Activated naive CD8-positive, alpha-beta T cell treated with anti-CD3 and anti-CD28 coated beads, Interleukin-2, amount 50 U/mL, for 24 hours (primary cell): Measurements from ENCODE around the gene PCDHA8.
A peak's percentile ranks its signal among the peaks of the same experiment; 100 is the strongest.
"Not testable (repeated sequence)": the region's sequence is repeated elsewhere in the genome, so short reads cannot be mapped to it uniquely, and the experiment has no call there.

Experiments
- ATAC-seq: fragments of 150-1000 bp; cut with Tn5 transposase; one replicate; pipeline ENCODE4 v1.10.0; 2021
- DNase-seq: peaks from one replicate; pipeline ENCODE4 v3.0.0; 2021
- H3K27ac Mint-ChIP-seq: one replicate; pipeline ENCODE4 v1.8.0; 2021; ENCODE audit warnings: mild to moderate bottlenecking, mixed read lengths
- H3K27me3 Mint-ChIP-seq: one replicate; pipeline ENCODE4 v1.8.0; 2021; ENCODE audit warnings: mixed read lengths
- H3K36me3 Mint-ChIP-seq: one replicate; pipeline ENCODE4 v1.8.0; 2021; ENCODE audit warnings: low read depth, mixed read lengths
- H3K4me1 Mint-ChIP-seq: one replicate; pipeline ENCODE4 v1.8.0; 2021; ENCODE audit warnings: mixed read lengths
- H3K4me3 Mint-ChIP-seq: one replicate; pipeline ENCODE4 v1.8.0; 2021; ENCODE audit warnings: mild to moderate bottlenecking, moderate library complexity, mixed read lengths
- H3K9me3 Mint-ChIP-seq: one replicate; pipeline ENCODE4 v1.8.0; 2021; ENCODE audit warnings: mixed read lengths

PCDHA8 gene, protein sequence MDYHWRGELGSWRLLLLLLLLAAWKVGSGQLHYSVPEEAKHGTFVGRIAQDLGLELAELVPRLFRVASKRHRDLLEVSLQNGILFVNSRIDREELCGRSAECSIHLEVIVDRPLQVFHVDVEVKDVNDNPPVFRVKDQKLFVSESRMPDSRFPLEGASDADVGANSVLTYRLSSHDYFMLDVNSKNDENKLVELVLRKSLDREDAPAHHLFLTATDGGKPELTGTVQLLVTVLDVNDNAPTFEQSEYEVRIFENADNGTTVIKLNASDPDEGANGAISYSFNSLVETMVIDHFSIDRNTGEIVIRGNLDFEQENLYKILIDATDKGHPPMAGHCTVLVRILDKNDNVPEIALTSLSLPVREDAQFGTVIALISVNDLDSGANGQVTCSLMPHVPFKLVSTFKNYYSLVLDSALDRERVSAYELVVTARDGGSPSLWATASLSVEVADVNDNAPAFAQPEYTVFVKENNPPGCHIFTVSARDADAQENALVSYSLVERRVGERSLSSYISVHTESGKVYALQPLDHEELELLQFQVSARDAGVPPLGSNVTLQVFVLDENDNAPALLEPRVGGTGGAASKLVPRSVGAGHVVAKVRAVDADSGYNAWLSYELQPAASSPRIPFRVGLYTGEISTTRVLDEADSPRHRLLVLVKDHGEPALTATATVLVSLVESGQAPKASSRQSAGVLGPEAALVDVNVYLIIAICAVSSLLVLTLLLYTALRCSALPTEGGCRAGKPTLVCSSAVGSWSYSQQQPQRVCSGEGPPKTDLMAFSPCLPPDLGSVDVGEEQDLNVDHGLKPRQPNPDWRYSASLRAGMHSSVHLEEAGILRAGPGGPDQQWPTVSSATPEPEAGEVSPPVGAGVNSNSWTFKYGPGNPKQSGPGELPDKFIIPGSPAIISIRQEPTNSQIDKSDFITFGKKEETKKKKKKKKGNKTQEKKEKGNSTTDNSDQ

DNA sequence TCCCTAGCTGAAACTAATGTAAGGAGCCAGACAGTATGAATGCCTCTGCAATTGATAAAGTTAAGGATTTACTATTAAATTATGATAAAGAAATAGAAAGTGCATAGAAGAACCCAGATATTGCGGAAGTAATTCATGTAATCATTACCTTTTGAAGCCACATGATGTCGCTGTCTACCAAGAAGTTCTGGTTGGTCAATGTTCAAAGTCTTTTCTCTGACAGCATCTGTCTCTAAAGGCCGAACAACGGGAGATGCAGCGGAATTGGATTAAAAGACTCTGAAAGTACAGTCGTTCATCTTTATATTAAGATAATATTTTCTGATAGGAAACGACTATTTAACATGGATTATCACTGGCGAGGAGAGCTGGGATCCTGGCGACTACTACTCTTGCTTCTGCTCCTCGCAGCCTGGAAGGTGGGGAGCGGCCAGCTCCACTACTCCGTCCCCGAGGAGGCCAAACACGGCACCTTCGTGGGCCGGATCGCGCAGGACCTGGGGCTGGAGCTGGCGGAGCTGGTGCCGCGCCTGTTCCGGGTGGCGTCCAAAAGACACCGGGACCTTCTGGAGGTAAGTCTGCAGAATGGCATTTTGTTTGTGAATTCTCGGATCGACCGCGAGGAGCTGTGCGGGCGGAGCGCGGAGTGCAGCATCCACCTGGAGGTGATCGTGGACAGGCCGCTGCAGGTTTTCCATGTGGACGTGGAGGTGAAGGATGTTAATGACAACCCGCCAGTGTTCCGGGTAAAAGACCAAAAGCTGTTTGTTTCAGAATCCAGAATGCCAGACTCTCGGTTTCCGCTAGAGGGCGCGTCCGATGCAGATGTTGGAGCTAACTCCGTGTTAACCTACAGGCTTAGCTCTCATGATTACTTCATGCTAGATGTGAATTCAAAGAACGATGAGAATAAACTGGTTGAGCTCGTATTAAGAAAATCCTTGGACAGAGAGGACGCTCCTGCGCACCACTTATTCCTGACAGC is at the start of gene PCDHA8:
TSS of gene PCDHA8 (plus strand) at position 210 of the 985 bp plus-strand sequence. CDS start at position 345, 135 bp downstream.
- no peak within 1 kb of the TSS for H3K27ac Mint-ChIP-seq
- peaks cover 10% of the 10 kb centered on the region for H3K36me3 Mint-ChIP-seq
- peaks cover 18% of the 10 kb centered on the region for H3K9me3 Mint-ChIP-seq
- no peaks in the 10 kb centered on the region for H3K4me1 Mint-ChIP-seq
- DNase-seq (peak; percentile 12), ATAC-seq (no peak)
- H3K4me3 Mint-ChIP-seq: no peak within 1 kb of the TSS
- H3K27me3 Mint-ChIP-seq: peaks cover 18% of the 10 kb centered on the region

- DNase-seq: no peak
- H3K4me1 Mint-ChIP-seq: no peaks in the 10 kb centered on the region
- H3K4me3 Mint-ChIP-seq: no peak within 1 kb of the TSS
- no peak within 1 kb of the TSS for H3K27ac Mint-ChIP-seq
- H3K36me3 Mint-ChIP-seq: peaks cover 15% of the 10 kb centered on the region
- H3K9me3 Mint-ChIP-seq: peaks cover 47% of the 10 kb centered on the region
- ATAC-seq: no peak
- H3K27me3 Mint-ChIP-seq: peaks cover 14% of the 10 kb centered on the region
These were observed 46.3 kb upstream of the PCDHA8 start, which contains the start of gene PCDHA2 for GRCh38 chr5:140794595-140795258. Gene PCDHA2, plus strand, starts transcription at chr5:140794852.

- DNase-seq: no peak
- Mint-ChIP-seq H3K27ac (no peak overlapping the region), H3K36me3 (peaks cover 15% of the 10 kb centered on the region), H3K4me1 (no peaks in the 10 kb centered on the region), H3K27me3 (peaks cover 16% of the 10 kb centered on the region), H3K9me3 (peaks cover 50% of the 10 kb centered on the region), H3K4me3 (no peak overlapping the region)
- no peak for ATAC-seq
These were observed 45.7 kb upstream of the PCDHA8 start for GRCh38 chr5:140795259-140795641.

DNA sequence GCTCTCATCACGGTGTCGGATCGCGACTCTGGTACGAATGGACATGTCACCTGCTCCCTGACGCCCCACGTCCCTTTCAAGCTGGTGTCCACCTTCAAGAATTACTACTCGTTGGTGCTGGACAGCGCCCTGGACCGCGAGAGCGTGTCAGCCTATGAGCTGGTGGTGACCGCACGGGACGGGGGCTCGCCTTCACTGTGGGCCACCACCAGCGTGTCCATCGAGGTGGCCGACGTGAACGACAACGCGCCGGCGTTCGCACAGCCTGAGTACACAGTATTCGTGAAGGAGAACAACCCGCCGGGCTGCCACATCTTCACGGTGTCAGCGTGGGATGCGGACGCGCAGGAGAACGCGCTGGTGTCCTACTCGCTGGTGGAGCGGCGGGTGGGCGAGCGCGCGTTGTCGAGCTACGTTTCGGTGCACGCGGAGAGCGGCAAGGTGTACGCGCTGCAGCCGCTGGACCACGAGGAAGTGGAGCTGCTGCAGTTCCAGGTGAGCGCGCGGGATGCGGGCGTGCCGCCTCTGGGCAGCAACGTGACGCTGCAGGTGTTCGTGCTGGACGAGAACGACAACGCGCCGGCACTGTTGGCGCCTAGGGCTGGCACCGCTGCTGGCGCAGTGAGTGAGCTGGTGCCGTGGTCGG is 44.8 kb upstream of the PCDHA8 start:
- peaks cover 16% of the 10 kb centered on the region for H3K27me3 Mint-ChIP-seq
- peaks cover 53% of the 10 kb centered on the region for H3K9me3 Mint-ChIP-seq
- not testable (repeated sequence) for H3K4me3 Mint-ChIP-seq, H3K27ac Mint-ChIP-seq, ATAC-seq, H3K4me1 Mint-ChIP-seq, DNase-seq
- H3K36me3 Mint-ChIP-seq: peaks cover 19% of the 10 kb centered on the region

- no peaks in the 10 kb centered on the region for H3K4me1 Mint-ChIP-seq
- ATAC-seq: no peak
- peaks cover 52% of the 10 kb centered on the region for H3K9me3 Mint-ChIP-seq
- peaks cover 16% of the 10 kb centered on the region for H3K27me3 Mint-ChIP-seq
- no peak for DNase-seq
- H3K27ac Mint-ChIP-seq: no peak overlapping the region
- no peak overlapping the region for H3K4me3 Mint-ChIP-seq
- H3K36me3 Mint-ChIP-seq: peaks cover 21% of the 10 kb centered on the region
These were observed 44.3 kb upstream of the PCDHA8 start for GRCh38 chr5:140796718-140797095.

DNA sequence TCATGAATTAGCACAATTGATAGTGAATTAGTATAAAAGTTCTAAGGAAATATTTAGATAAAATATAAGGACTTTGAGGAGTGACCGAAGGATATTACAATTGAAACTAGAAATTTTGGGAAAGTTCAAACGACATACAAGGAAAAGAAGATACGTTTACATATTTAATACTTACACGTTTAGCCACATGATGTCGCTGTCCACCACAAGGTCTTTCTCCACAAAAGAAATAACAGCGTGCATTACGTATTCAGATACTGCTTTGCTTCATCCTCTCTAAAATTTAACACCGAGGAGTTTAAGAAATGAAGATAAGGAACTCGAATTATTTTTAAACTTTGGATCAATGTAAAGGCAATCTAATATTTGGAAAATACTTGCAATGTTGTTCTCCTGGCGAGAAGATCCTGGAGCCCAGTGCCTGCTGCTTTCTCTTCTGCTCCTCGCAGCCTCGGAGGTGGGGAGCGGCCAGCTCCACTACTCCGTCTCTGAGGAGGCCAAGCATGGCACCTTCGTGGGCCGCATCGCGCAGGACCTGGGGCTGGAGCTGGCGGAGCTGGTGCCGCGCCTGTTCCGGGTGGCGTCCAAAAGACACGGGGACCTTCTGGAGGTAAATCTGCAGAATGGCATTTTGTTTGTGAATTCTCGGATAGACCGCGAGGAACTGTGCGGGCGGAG is 40.0 kb upstream of the PCDHA8 start, which contains the start of gene PCDHA3:
TSS of gene PCDHA3 (plus strand) at position 242 of the 678 bp plus-strand sequence.
- H3K9me3 Mint-ChIP-seq: peaks cover 42% of the 10 kb centered on the region
- no peak within 1 kb of the TSS for H3K27ac Mint-ChIP-seq
- H3K36me3 Mint-ChIP-seq: peaks cover 18% of the 10 kb centered on the region
- H3K4me3 Mint-ChIP-seq: no peak within 1 kb of the TSS
- peaks cover 13% of the 10 kb centered on the region for H3K27me3 Mint-ChIP-seq
- H3K4me1 Mint-ChIP-seq: no peaks in the 10 kb centered on the region
- ATAC-seq: no peak
- DNase-seq: no peak

DNA sequence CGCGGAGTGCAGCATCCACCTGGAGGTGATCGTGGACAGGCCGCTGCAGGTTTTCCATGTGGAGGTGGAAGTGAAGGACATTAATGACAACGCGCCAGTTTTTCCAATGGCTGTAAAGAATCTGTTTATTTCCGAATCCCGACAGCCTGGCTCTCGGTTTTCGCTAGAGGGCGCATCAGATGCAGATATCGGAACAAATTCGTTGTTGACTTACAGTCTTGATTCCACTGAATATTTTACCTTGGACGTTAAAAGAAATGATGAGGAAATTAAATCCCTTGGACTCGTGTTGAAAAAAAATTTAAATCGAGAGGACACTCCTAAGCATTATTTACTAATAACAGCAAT is 39.5 kb upstream of the PCDHA8 start:
- DNase-seq: no peak
- Mint-ChIP-seq H3K27me3 (peaks cover 18% of the 10 kb centered on the region), H3K36me3 (peaks cover 18% of the 10 kb centered on the region), H3K4me3 (no peak overlapping the region), H3K4me1 (no peaks in the 10 kb centered on the region), H3K27ac (no peak overlapping the region), H3K9me3 (peaks cover 42% of the 10 kb centered on the region)
- no peak for ATAC-seq

DNA sequence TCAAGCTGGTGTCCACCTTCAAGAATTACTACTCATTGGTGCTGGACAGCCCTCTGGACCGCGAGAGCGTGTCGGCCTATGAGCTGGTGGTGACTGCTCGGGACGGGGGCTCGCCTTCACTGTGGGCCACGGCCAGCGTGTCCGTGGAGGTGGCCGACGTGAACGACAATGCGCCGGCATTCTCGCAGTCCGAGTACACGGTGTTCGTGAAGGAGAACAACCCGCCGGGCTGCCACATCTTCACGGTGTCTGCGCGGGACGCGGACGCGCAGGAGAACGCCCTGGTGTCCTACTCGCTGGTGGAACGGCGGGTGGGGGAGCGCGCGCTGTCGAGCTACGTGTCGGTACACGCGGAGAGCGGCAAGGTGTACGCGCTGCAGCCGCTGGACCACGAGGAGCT is 38.6 kb upstream of the PCDHA8 start:
- not testable (repeated sequence) for H3K4me1 Mint-ChIP-seq, DNase-seq, ATAC-seq, H3K27ac Mint-ChIP-seq, H3K4me3 Mint-ChIP-seq
- H3K9me3 Mint-ChIP-seq: peaks cover 44% of the 10 kb centered on the region
- peaks cover 21% of the 10 kb centered on the region for H3K36me3 Mint-ChIP-seq
- peaks cover 18% of the 10 kb centered on the region for H3K27me3 Mint-ChIP-seq

- H3K27ac Mint-ChIP-seq: no peak overlapping the region
- no peak for DNase-seq
- no peaks in the 10 kb centered on the region for H3K4me1 Mint-ChIP-seq
- ATAC-seq: no peak
- peaks cover 21% of the 10 kb centered on the region for H3K27me3 Mint-ChIP-seq
- H3K36me3 Mint-ChIP-seq: peaks cover 21% of the 10 kb centered on the region
- H3K4me3 Mint-ChIP-seq: no peak overlapping the region
- H3K9me3 Mint-ChIP-seq: peaks cover 47% of the 10 kb centered on the region
These were observed 38.2 kb upstream of the PCDHA8 start for GRCh38 chr5:140802781-140803271.

DNA sequence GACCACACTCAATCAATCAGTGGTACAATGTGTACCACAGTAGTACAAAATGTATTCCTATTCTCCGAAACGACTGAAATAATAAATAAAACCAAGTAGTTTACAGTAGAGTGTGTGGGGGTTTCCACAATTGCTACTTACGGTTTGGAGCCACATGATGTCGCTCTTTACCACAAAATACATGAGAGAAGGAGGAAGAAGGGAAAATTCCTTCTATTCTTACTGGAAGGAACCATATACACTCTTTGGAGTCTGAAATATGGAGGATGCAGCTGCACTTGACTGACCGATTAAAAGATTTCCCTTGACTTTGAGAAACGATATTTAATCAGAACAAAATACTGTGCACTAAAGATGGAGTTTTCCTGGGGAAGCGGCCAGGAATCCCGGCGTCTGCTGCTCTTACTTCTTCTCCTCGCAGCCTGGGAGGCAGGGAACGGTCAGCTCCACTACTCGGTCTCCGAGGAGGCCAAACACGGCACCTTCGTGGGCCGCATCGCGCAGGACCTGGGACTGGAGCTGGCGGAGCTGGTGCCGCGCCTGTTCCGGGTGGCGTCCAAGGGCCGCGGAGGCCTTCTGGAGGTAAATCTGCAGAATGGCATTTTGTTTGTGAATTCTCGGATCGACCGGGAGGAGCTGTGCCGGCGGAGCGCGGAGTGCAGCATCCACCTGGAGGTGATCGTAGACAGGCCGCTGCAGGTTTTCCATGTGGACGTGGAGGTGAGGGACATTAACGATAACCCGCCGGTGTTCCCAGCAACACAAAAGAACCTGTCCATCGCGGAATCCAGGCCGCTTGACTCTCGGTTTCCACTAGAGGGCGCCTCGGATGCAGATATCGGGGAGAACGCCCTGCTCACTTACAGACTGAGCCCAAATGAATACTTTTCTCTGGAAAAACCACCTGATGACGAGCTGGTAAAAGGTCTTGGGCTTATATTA is 33.9 kb upstream of the PCDHA8 start, which contains the start of gene PCDHA4:
TSS of gene PCDHA4 (plus strand) at position 235 of the 942 bp plus-strand sequence.
- H3K4me3 Mint-ChIP-seq: no peak within 1 kb of the TSS
- H3K36me3 Mint-ChIP-seq: peaks cover 6% of the 10 kb centered on the region
- DNase-seq (peak; percentile 14), ATAC-seq (no peak)
- no peaks in the 10 kb centered on the region for H3K4me1 Mint-ChIP-seq
- no peak within 1 kb of the TSS for H3K27ac Mint-ChIP-seq
- peaks cover 19% of the 10 kb centered on the region for H3K27me3 Mint-ChIP-seq
- H3K9me3 Mint-ChIP-seq: peaks cover 38% of the 10 kb centered on the region

DNA sequence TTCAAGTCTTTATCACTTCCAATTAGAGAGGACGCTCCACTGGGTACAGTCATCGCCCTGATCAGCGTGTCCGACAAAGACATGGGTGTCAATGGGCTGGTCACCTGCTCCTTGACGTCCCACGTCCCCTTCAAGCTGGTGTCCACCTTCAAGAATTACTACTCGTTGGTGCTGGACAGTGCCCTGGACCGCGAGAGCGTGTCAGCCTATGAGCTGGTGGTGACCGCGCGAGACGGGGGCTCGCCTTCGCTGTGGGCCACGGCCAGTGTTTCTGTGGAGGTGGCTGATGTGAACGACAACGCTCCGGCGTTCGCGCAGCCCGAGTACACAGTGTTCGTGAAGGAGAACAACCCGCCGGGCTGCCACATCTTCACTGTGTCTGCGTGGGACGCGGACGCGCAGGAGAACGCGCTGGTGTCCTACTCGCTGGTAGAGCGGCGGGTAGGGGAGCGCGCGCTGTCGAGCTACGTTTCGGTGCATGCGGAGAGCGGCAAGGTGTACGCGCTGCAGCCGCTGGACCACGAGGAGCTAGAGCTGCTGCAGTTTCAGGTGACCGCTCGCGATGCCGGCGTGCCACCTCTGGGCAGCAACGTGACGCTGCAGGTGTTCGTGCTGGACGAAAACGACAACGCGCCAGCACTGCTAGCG is 32.6 kb upstream of the PCDHA8 start:
- Mint-ChIP-seq H3K9me3 (peaks cover 49% of the 10 kb centered on the region), H3K27me3 (peaks cover 20% of the 10 kb centered on the region)
- H3K36me3 Mint-ChIP-seq, ATAC-seq, H3K4me1 Mint-ChIP-seq, DNase-seq, H3K27ac Mint-ChIP-seq, H3K4me3 Mint-ChIP-seq: not testable (repeated sequence)
